ES-I3 (cell line): Measurements from ENCODE around the gene TMED1.

ENCODE experiments used
- H3K36me3 ChIP-seq: 2 replicates; pipeline ENCODE4 v1.6.1; 2013; ENCODE audit warnings: mild to moderate bottlenecking, low read length, control low read depth, moderate library complexity; ENCODE audit not compliant: insufficient read depth
- H3K4me1 ChIP-seq: 2 replicates; pipeline ENCODE4 v1.6.1; 2013; ENCODE audit warnings: mild to moderate bottlenecking, control low read depth, low read length; ENCODE audit not compliant: insufficient read depth
- H3K9ac ChIP-seq: 2 replicates; pipeline ENCODE4 v1.6.1; 2013; ENCODE audit warnings: low read depth, mild to moderate bottlenecking, low read length, moderate library complexity
- H3K9me3 ChIP-seq: 2 replicates; pipeline ENCODE4 v1.6.1; 2013; ENCODE audit warnings: mild to moderate bottlenecking, low read length, moderate library complexity; ENCODE audit not compliant: control insufficient read depth, insufficient read depth

Gene TMED1

DNA sequence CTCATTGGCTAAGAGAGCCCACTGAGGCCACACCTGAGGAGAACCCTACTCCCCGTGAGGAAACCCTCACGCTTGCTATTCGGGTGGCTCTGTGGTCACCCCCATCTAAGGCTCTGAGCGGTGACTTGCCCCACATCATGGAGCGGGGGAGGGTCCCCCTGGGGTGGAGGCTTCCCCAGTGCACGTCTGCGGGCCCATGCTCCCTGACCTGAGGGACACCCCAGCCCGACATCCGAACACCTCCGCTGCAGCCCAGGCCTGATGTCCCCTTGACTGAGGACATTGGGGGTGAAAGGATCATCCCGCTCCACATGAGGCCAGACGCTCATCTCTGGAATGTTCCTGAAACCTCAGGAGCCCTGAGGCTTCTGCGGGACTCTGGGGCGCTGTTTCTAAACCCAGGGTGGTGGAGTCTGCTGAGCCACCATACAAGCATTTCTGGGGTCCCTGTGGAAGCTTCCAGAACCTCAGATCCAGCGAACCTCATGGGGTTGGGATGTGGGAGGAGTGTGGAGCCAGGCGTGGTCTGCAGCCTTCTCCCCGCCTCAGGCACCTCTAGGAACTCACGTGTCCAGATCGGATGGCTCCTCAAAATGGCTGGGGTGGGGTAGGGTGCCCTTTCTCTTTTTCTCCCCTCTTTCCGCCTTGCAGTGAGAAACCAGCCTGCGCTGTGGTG is 19.9 kb downstream of the TMED1 start:
- no peaks in the 10 kb centered on the region for H3K9me3 ChIP-seq
- H3K4me1 ChIP-seq: no peaks in the 10 kb centered on the region
- peaks cover 4% of the 10 kb centered on the region; the same call in 1 of the 2 replicates for H3K36me3 ChIP-seq
- no peak overlapping the region for H3K9ac ChIP-seq

DNA sequence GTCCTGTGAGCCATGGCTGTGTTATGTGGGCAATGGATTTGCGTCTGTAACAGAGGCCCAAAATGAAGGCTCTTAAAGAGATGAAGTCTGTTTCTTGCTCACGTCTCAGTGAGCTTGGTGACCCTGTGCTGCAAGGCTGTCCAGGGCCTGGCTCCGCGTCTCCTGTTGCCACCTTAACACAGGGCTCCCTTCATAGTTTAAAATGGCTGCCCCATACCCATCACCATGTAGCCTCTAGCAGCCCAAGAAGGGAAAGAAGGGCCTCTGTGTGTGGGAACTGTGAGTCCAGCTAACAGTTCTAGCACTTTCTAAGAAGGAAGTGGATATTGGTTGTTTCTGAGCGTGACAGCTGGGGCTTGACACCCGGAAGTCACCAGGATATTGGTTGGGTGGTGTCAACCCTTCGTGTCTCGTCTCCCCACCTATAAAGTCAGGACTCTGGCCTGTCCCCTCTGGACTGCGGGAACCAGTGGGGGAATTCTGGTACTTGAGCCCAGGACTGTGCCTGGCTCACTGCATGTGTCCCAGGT is 20.9 kb downstream of the TMED1 start:
- no peak overlapping the region for H3K9ac ChIP-seq
- no peaks in the 10 kb centered on the region for H3K4me1 ChIP-seq
- H3K36me3 ChIP-seq: peaks cover 4% of the 10 kb centered on the region; the same call in 1 of the 2 replicates
- no peaks in the 10 kb centered on the region for H3K9me3 ChIP-seq

GRCh38 chr19:10812902-10813404 is 23.1 kb downstream of the TMED1 start:
- H3K9me3 ChIP-seq: no peaks in the 10 kb centered on the region
- H3K4me1 ChIP-seq: no peaks in the 10 kb centered on the region
- H3K9ac ChIP-seq: no peak overlapping the region
- H3K36me3 ChIP-seq: peaks cover 7% of the 10 kb centered on the region

DNA sequence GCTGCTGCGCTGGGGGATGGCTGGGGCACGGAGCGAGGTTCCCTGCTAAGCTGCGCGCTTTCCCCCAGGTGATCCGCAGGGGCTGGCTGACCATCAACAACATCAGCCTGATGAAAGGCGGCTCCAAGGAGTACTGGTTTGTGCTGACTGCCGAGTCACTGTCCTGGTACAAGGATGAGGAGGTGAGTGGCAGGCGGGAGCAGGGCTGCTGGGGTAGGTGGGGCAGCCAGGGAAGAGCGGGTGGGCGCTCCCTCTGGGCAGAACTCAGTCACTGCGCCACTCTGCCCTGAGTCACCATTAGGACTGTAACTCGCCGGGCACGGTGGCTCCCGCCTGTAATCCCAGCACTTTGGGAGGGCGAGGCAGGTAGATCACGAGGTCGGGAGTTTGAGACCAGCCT is 23.8 kb downstream of the TMED1 start:
- Histone ChIP-seq H3K4me1 (no peaks in the 10 kb centered on the region), H3K9ac (no peak overlapping the region), H3K9me3 (no peaks in the 10 kb centered on the region), H3K36me3 (peaks cover 7% of the 10 kb centered on the region)

DNA sequence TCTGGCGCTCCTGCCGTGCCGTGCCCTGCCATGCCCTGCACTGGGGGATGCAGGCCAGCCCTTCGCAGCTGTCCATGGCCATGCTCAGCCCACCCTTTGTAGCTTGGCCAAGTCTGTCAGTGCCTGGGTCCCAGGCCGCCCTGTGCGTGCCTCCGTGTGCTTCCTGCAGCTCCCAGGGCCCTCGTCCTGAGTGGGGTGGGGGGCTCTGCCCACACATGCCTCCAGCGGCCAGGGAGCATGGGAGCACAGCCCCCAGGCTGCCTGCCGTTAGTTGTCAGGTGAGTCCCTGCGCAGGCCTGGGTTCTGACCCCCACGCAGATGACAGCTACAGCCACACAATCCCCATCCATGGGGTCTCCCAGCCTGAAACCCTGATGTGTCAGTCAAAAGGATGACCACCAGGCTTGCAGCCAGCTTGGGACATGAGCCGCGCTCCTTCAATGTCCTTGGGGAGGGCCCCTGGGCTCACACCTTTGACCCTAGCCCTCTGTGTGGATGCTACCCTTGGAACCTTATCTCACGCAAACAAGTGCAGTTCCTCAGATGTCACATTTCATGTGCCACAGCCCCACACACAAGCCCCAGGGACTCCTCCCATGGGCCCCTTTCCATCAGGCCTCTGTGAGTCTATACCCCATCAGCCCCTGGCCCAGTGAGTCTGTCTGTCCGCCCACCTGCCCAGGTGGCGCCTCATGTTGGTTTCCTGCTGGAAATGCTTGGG is 24.5 kb downstream of the TMED1 start:
- peaks cover 7% of the 10 kb centered on the region for H3K36me3 ChIP-seq
- no peaks in the 10 kb centered on the region for H3K9me3 ChIP-seq
- no peaks in the 10 kb centered on the region for H3K4me1 ChIP-seq
- H3K9ac ChIP-seq: no peak overlapping the region

GRCh38 chr19:10809651-10810285 is 26.2 kb downstream of the TMED1 start:
- Histone ChIP-seq H3K36me3 (peaks cover 12% of the 10 kb centered on the region), H3K4me1 (no peaks in the 10 kb centered on the region), H3K9me3 (no peaks in the 10 kb centered on the region), H3K9ac (no peak overlapping the region)

GRCh38 chr19:10808937-10809649 is 26.9 kb downstream of the TMED1 start:
- H3K4me1 ChIP-seq: no peaks in the 10 kb centered on the region
- peaks cover 9% of the 10 kb centered on the region for H3K36me3 ChIP-seq
- H3K9ac ChIP-seq: no peak overlapping the region
- H3K9me3 ChIP-seq: no peaks in the 10 kb centered on the region

GRCh38 chr19:10805758-10806247 is 30.2 kb downstream of the TMED1 start:
- H3K4me1 ChIP-seq: no peaks in the 10 kb centered on the region
- H3K9me3 ChIP-seq: no peaks in the 10 kb centered on the region
- peaks cover 27% of the 10 kb centered on the region for H3K36me3 ChIP-seq

DNA sequence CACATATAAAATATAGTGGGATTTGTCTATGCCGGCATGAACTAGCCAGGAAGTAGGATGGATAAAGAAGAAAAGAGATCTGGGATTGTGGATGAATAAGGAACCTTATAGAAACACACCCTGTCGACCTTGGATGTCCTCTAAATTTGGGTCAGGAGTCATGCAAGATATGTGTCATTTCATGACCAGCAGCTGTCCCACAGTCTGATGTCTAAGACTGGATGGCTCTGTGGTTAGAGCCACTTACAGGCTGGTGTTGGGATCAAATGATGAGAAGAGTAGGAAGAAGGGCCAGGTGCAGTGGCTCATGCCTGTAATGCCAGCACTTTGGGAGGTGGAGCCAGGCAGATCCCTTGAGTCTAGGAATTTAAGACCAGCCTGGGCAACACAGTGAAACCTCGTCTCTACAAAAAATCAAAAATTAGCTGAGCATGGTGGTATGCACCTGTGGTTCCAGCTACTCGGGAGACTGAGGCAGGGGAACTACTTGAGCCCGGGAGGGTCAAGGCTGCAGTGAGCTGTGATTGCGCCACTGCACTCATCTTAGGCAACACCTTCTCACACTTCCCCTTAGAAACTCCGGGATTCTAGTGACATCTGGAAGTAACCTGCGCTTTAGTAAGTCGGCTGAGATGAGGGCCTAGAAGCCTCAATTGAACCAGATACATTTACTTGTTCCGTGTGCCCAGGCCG is 30.8 kb downstream of the TMED1 start:
- H3K9ac ChIP-seq: no peak overlapping the region
- H3K36me3 ChIP-seq: peaks cover 27% of the 10 kb centered on the region
- no peaks in the 10 kb centered on the region for H3K4me1 ChIP-seq
- no peaks in the 10 kb centered on the region for H3K9me3 ChIP-seq

More at GRCh38 chr19:10805758-10806247, 30.2 kb downstream of the TMED1 start:
- no peak overlapping the region for H3K9ac ChIP-seq

GRCh38 chr19:10803252-10803651 is 32.8 kb downstream of the TMED1 start:
- peaks cover 24% of the 10 kb centered on the region for H3K36me3 ChIP-seq
- no peaks in the 10 kb centered on the region for H3K9me3 ChIP-seq
- H3K4me1 ChIP-seq: no peaks in the 10 kb centered on the region
- no peak overlapping the region for H3K9ac ChIP-seq

GRCh38 chr19:10802479-10802878 is 33.5 kb downstream of the TMED1 start:
- H3K9me3 ChIP-seq: no peaks in the 10 kb centered on the region
- H3K9ac ChIP-seq: no peak overlapping the region
- H3K36me3 ChIP-seq: peaks cover 24% of the 10 kb centered on the region
- no peaks in the 10 kb centered on the region for H3K4me1 ChIP-seq

- Histone ChIP-seq H3K9ac (no peak overlapping the region), H3K9me3 (no peaks in the 10 kb centered on the region), H3K36me3 (peaks cover 24% of the 10 kb centered on the region), H3K4me1 (no peaks in the 10 kb centered on the region)
These were observed 35.5 kb downstream of the TMED1 start for GRCh38 chr19:10800488-10800887.

GRCh38 chr19:10797541-10798256 is 38.3 kb downstream of the TMED1 start:
- H3K9me3 ChIP-seq: no peaks in the 10 kb centered on the region
- H3K4me1 ChIP-seq: no peaks in the 10 kb centered on the region
- H3K9ac ChIP-seq: no peak overlapping the region
- peaks cover 11% of the 10 kb centered on the region for H3K36me3 ChIP-seq
